NCI-H2081 (cell line): Measurements from ENCODE around the gene DLX1.
"Not testable (repeated sequence)": the region's sequence is repeated elsewhere in the genome, so short reads cannot be mapped to it uniquely, and the experiment has no call there.

Source experiments
- DNase-seq, 2 experiments: peaks; one replicate each; lab custom pipeline; 2025; lab: John Stamatoyannopoulos, UW

The DLX1 gene

DNA sequence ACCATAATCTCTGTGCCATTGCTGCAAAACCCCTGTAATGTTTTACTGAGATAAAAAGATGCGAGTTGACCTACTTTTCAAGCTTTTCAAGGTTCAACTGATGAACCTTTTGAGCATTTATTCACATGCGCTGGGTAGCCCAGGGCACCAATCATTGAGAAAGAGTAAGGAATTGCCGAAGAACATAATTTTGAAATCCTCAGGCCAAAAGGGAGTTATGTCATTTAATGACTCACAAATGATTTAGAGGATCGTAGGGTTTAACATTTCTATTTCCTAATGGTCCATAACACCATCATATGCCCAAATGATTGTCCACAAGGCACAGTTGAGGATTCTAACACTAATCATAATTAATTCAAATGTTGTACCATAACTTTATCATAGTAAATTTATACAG, 20.2 kb upstream of the DLX1 start:
- DNase-seq, result no peak

DNA sequence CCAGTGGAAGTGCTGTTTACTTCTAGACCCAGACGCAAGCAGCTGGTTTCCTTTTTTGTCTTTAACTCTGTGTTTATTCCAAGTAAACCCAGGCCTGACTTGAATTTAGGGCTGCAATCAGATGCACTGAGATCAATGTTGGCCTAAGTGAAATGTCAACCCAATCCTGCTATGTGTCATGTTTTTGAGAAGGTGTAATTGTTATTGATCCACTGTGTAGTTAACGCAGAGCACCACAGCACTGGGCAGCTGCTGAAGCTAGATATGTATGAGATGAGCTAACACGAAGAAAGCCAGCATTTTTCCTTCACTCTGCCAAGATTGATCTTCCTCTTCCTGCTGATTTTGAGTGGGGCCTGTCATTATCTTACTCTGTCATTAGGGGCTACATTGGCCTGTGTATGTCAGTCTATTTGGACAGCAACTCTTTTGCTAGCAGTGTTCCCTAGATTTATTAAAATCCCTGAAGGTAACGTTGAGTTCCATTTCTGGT, 18.9 kb upstream of the DLX1 start:
- DNase-seq, result peak; percentile 32 to 65

DNA sequence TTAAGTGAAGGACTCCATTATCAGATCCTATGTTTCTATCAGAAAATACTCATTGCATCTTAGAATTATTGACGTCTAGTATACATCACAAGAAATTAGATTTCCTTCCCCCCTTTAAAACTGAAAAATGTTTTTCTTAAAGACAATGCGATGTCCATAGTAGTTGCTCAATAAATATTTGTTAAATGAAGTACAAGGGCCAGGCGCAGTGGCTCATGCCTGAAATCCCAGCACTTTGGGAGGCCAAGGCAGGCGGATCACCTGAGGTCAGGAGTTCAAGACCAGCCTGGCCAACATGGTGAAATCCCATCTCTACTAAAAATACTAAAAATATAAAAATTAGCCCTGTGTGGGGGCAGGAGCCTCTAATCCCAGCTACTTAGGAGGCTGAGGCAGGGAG, 17.4 kb upstream of the DLX1 start:
- not testable (repeated sequence) for DNase-seq

DNA sequence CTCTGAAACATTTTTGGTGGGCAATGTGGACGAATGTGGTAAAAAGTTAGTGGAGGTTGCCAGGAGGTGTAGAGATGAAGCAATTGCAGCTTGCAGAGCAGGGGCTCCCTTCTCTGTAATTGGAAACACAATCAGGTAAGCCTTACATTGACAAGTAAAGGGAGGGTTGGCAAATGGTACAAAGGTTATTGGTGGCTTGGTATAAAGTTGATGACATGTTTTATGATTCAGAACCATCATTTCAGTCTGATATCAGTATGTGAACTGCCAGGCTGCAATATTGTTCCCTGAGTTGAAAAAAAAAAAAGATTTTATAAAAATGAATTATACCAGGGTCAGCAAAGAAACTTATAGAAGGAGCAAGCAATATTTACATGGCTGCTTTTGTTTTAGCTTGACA, 14.4 kb upstream of the DLX1 start:
- no peak for DNase-seq

DNA sequence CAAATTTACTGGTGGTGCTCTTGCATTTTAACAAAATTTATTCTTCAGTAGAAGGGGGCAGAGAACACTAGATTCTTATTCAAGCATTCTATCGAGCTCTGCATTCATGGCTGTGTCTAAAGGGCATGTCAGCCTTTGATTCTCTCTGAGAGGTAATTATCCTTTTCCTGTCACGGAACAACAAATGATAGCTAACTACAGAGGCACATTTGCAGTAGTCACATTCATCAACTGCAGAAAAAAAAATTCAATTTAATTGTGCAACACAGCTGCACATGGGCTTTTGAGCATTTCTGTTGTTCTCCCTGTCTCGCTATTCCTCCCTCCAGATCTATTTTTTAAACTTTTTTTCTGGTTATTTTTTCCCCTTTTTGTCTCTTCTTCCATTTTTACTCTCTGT, 13.0 kb upstream of the DLX1 start:
- peak; percentile 69 to 94 for DNase-seq

DNA sequence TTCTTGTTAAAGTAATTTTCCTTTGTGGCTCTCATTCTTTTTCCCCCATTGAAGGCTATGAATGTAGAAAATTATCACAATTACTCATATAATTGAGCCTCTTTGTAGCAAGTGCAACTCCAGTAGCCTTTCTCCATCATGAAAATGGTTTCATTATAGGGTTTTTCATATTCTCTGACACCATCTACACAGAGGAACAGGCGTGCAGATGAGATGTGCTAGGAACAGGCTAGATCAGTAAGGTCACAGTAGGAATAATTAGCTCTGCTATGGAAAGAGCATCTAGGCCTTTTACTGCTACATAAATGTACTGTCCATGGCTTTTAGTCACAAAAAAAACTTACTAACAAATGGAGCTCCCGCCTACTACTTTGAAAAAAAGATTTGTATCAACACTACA, 12.6 kb upstream of the DLX1 start:
- DNase-seq, result peak; percentile 66 to 88

DNA sequence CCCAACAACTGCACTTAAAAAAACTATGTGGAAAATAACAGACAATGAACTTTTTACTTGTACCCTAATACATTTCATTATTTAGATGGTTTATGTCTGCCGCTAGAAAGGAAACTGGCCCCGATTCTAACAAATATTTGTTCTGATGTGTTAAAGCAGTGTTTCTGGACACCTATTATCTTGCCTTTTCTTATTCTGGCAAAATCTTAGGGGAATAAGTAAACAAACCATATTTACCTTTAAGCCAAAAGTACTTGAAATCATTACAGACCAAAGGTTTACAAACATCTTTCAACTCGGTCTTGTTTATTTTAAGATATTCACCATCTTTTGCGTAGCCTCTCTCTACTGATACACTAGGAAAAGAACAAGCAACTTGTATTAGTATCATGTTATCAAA, 11.8 kb upstream of the DLX1 start:
- no peak for DNase-seq

DNA sequence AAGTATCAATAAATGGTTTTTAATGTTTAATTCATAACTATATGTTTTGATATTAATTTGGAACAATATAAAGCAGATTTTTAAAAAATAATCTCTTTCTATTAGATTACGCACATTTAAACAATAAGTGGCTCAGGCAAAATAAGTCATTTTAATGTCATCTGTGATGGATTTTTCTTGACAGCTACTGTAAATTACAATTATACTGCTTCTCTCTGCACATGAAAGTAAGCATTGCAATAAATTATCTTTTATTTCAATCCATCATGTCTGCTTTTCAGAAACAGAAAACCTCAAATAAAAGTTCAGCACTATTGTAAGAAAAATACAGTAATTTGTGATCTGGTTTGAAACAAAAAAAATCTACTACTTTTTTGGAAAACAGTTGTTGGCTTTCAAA, 11.1 kb upstream of the DLX1 start:
- DNase-seq, result no peak

DNA sequence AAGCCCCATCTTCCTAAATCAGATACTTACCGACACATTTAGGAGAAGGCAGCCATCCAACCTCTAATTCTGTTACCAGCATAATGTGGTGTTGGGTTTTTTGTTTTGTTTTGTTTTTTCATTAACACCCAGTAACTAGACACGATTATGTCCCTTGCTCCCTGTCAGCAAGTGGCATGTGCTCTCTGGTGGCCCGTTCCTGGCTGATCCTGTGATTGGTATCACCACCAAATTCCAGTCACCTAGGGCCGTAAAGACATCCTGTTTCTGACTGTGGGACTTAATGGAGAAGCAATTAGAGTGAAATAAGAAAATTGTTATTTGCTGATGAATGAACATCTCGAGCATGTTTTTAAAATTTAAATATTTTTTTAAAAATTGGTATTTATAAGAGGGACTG, 5.9 kb upstream of the DLX1 start:
- DNase-seq, result no peak

DNA sequence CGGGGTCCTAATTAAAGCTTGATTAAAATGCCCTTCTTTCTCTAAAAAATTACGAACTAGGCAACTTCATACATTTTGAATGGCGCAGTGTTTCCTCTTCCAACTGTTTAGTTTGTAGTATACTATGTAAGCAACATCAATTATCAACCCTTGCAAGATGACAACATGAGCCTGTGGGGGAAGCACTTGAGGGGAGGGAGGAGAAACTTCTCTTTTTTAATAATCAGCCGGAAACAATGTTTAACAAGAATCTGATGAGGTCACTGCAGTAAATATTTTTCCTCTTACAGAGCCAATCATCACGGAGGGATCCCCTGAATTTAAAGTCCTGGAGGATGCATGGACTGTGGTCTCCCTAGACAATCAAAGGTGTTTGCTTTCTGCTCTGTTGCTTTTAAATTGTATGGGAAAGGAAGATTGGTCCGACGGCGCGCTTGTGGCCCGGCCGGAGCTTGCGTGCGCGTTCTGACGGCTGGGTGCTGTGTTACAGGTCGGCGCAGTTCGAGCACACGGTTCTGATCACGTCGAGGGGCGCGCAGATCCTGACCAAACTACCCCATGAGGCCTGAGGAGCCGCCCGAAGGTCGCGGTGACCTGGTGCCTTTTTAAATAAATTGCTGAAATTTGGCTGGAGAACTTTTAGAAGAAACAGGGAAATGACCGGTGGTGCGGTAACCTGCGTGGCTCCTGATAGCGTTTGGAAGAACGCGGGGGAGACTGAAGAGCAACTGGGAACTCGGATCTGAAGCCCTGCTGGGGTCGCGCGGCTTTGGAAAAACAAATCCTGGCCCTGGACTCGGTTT, 5.3 kb upstream of the DLX1 start:
- DNase-seq, result no peak

DNA sequence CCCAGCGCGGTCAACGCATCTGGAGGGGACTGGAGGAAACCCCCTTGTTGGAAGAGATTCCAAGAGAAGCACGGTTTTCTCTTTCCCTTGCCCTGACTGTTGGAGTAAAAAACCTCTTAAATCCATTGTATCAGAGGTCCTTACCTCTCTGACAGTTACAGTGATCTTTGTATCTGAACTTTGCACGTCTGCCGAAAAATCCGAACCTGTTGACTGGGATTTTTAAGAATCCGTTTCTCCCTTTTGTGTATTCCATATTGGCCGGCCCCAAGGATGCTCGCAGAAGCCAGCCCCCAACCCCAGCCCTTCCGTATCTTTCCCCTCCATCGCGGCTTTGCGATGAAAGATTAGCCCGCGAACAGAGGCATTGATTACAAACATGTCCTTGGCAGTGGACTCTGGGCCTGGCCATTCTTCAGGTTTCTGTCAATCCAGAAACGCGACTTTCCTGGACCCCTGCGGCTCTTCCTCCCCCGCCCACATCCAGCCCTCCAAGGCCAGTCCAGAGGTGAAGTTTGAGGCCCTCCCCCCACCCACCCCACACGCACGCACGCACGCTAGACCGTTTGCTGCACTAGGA, 4.6 kb upstream of the DLX1 start:
- no peak for DNase-seq

DNA sequence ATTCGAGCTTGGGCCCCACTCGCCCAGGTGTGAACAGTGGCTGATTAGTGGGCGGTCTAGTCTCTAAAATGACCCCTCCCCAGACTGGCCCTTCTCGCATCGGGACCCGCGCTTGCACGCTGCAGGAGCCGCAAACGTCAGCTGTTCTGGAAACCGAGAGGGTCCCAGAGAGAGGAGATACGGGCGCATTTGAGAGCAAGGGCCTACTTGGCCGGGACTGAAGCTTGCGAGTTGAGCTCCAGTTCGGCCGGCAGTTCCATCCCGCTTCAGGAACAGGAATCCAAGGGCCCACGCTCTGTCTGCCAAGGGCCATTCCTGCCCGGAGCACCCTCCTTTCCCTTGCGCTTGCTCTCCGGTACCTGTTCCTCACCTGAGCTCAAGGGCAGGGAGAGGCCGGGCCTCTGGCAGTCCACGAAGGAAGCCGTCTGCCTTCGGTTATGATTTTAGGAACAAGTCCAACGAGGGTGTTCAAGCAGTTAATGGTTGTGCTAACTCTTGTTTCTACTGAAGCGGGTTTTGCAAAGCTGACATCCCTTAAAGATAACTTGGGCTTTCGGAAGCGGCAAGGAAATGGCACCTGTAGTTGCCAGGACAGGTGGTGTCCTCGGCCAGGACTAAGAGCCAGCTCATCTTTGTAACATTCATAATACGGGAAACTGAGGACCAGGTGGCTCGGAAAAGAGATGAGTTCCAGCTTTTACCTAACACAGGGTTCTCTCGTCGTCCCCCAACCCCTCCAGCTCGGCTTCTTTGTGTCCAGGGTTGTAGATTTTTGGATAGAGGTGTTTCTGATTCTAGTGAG, 3.9 kb upstream of the DLX1 start:
- no peak for DNase-seq

DNA sequence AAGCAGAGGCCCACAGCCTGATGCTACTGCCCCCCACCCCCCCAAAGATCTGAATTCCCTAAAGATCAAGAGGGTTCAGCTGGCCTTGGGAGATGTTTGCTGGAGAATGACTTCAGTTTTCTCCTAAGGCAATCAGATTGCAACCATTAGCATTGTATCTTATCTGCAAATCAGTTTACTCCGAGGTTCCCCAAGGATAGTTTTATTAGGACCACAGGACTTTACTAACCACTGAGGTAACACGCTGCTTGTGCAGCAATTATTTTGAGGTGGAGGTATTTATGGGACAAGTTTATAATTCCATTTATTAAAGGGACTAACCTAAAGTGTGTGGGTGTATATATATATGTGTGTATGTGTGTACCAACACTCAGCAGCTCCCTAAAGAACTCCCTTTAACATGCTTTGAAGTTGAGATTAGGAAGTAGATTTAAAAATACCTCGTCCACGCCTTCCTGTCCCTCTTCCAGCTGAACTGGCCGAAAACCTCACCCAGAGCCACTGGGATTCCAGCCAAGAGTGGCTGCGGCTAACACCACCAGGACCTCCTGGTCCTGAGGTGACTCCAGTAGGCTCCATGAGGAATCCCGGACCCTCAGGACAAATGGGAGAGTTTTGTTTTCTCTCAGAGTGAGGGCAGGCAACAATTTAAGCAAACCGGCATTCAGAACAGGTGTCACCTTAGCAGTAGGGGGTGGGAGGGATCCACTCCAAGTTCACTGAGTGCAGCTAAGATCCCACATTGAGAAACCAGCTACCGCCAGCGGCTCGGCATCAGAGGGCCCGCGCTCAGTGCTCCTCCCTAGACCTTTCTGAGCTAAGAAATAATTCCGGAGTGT, 3.0 kb upstream of the DLX1 start:
- DNase-seq, result no peak

DNA sequence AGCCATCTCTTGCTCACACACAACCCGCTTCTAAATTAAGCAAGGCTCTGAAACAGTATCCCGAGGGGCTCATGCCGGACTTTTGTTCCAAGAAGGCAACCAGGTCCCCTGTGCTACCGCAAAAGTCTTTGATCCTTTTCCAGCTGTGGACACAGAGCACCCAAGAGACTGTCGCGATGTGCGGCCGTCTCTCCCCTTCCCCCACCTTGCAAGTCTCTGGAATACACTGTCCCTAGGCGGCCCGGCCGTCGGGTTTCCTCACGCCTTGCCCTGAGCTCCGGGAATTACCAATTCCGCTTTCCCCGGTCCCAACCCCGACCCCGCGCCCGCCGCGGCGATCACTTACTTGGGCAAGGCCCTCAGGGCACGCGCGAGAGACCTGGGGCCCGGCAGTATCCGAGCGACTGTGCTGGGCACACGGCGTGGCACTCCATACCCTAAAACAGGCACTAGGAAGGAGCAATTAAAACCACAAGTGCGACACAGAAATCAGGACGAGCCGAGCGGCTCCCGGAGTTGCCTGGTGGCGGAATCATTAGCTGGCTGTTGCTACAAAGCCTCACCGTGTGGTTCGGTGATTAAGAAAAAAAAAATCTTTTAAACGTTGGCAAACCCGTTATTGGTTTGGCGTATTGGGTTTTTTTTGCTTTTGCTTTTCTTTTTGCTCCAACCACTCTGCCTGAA, 2.2 kb upstream of the DLX1 start:
- no peak for DNase-seq

DNA sequence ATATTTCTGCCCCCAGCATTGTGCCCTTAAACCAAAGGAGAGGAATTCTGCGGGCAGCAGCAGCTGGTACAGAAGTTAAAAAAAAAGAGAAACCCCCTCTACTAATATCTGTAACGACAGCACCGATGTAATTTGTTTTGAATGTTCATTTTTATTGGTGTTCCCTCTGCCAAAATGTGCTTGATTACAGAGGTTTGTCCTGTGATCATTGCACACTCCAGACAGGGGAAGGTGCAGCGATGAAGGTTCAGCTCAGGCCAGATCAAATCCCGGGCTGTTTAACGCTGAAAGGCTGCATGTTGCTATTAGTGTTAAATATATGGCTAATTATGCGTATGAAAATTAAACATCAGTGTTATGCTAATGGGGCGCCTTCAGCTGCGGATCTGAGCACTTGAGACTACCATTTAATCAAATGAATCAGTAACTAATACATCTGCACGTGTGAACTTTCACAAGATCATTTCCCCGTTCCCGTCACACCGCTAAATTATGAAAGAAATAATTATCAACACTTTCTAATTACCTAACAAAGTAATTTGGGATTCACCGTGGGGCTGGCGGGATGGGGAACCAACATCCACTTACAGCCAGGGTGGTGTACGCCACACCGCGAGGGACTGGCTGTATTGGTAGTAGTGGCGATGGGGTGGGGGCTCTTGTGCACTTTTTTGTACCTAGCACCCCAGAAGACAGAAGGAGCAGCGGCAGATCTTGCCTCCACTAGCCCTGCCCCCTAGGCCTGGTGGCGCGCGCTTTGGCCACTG, 1.5 kb upstream of the DLX1 start:
- DNase-seq, result no peak

DNA sequence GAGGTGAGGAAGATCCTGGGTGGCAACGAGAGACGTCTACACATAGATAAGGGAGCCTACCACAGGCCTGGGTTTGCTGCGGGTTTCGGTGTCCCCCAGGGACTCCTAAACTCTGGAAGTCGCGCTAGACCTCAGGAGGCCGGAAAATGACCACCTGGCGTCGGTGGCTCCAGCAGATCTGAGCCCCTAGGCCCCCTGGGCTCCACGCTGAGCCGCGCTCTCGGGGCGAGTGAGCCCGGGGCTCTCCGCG, 987 bp upstream of the DLX1 start:
- no peak for DNase-seq

DNA sequence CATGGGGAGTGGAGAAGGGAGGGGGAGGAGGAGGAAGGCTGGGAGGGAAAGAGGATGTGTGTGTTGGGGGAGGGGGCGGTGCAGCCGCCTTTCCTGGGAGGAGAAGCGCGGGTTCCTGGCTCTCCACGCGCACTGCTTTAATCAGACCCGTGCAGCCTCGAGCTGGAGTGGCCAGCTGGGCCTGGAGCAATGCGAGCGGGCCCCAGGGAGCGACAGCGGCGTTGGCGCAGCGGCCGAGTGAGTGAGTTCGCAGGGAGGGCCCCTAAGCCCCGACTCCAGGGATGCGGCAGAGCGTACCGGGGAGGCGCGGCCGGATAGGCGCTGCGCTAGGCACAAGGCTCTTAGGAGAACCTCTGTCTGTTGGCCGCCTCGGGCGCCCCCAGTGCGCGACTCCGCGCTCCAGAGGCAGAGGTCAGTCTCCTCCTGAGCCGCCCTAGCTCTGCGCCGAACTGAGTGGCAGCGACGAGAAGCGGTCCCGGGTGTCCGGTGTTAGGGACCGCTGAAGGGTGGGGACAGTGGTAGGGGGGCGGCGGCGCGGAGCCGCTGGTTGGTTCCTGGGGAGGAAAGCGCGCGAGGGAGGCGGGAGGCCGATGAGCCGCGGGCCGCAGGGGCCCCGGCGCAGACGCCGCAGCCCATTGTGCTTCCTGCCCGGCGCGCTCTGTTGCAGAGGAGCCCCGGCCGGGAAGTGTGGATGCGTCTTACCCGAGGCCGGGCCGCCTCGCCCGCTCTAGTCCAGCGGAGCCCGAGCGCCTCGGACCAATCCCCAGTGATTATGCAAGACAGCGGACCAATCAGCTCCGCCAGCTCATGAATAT, 455 bp upstream of the DLX1 start:
- DNase-seq, result peak; percentile 94 to 97

DNA sequence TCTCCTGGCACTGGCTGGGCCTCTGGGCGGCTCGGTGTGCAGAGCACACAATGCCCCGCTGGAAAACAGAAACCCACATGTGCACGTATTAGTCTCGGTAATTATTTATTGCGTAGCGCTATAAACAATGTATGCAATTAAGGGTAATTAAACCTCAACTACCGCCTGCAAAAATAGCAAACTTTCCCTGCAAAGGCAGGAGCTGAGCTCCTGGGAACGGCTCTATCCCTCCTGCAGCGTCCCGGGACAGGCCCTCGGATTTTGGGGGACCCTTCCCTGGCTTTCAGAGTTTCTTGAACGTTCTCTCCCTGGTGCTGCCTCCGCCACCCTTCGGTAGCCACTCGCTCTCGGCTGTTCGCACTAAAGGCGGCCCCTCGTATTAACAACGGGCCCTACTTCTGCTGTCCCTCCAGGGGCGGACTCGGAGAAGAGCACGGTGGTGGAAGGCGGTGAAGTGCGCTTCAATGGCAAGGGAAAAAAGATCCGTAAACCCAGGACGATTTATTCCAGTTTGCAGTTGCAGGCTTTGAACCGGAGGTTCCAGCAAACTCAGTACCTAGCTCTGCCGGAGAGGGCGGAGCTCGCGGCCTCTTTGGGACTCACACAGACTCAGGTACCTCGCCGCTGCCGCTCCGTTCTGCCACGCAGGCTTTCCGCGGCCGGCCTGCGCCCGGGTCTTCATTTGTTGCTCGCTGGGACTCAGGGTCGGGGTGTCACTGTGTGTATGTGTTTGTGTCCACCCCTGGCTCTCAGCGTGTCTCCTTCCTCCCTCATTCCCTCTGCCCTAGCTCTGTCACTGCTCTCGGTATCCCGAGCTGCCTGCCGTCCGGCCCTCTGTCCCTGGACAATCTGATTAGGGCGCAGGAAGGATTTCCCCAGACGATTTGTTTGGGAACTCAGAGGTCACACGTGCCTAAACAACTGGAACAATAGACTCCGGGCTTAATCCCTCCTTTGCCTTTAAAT, 1.2 kb downstream of the DLX1 start:
- peak; percentile 41 to 72 for DNase-seq

DNA sequence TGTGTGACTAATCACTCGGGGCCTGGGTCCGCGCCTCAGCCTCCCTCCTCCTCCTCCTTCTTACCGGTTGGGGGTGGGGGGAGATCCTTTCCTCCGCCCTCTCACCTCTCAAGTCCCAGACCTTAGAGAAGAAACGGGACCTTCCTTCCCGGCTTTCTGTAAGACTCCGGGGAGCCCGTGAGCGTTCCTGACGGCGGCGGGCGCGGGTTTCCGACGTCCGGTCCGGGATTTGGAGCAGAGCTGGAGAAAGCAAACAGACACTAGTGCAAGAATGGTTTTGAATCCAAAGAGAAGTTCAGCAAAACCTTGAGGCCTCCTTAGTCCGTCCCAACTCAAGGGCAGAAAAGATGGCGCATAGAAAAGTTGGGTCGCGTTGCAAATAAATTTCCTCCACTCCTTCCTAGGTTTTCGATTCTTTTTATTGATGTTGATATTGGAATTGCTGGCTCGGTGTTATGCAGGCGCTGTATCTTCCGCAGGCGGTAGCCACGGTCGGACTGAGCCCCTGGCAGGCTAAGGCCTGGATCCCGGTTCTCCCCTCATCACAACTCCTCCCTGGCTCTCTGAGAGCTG, 2.0 kb downstream of the DLX1 start:
- DNase-seq, result no peak
